ENCODE measurements around the gene TRAPPC11.

DNA sequence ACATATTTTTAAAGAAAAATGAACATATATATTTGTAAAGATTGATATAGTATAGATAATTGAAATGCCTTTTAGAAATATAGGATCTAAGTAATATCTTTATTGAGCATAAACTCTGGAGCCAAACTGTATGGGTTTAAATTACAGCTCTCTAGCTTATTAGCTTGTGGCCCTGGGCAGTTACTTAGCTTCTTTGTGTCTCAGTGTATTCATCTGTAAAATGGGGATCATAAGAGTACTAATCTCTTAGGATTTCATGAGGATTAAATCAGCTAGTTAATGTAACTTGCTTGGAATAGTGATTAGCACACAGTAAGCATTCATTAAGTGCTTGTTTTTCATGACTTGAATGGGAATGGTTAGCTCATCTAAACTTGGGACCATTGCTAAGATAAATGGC, 32.8 kb downstream of the TRAPPC11 start:
- TF ChIP-seq, protein P1, sequence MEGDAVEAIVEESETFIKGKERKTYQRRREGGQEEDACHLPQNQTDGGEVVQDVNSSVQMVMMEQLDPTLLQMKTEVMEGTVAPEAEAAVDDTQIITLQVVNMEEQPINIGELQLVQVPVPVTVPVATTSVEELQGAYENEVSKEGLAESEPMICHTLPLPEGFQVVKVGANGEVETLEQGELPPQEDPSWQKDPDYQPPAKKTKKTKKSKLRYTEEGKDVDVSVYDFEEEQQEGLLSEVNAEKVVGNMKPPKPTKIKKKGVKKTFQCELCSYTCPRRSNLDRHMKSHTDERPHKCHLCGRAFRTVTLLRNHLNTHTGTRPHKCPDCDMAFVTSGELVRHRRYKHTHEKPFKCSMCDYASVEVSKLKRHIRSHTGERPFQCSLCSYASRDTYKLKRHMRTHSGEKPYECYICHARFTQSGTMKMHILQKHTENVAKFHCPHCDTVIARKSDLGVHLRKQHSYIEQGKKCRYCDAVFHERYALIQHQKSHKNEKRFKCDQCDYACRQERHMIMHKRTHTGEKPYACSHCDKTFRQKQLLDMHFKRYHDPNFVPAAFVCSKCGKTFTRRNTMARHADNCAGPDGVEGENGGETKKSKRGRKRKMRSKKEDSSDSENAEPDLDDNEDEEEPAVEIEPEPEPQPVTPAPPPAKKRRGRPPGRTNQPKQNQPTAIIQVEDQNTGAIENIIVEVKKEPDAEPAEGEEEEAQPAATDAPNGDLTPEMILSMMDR (conservative IDR thresholded peaks at IDR 0.05 in 1 of 2, IDR thresholded peaks at IDR 0.05 in 1 of 2; ENCODE audit: low read depth in 1 of 2, low read length in 2 of 2): no peak
- TF ChIP-seq EZH2 (IDR thresholded peaks at IDR 0.05; ENCODE audit: low read length, missing control alignments): no peak

Measured in fibroblast of lung (primary cell).